ENCODE measurements around the gene SORCS3.

The SORCS3 gene

GRCh38 chr10:105073999-105074398 is 432.9 kb downstream of the SORCS3 start:
- Histone ChIP-seq H3K4me3 (IDR thresholded peaks at IDR 0.05; ENCODE audit: insufficient read depth, low read depth, low read length) (no peak overlapping the region), H3K27me3 (ENCODE audit: insufficient read depth, low read depth) (no peaks in the 10 kb centered on the region), H3K79me2 (ENCODE audit: insufficient read depth, low read depth) (no peaks in the 10 kb centered on the region), H3K4me1 (ENCODE audit: low read depth, poor library complexity, severe bottlenecking) (no peaks in the 10 kb centered on the region), H3K36me3 (ENCODE audit: insufficient read depth) (no peaks in the 10 kb centered on the region), H2AFZ (ENCODE audit: low read depth) (no peak overlapping the region), H3K9ac (no peak overlapping the region), H3K4me2 (no peak overlapping the region), H4K20me1 (ENCODE audit: insufficient read depth) (no peaks in the 10 kb centered on the region), H3K27ac (no peak overlapping the region)
- no peak for TF ChIP-seq CTCF (conservative IDR thresholded peaks at IDR 0.05; ENCODE audit: low read depth, low read length)

- H3K27me3 ChIP-seq (ENCODE audit: insufficient read depth, low read depth), result no peaks in the 10 kb centered on the region
- H3K4me3 ChIP-seq (IDR thresholded peaks at IDR 0.05; ENCODE audit: insufficient read depth, low read depth, low read length), result no peak overlapping the region
- H3K9ac ChIP-seq, result no peak overlapping the region
- no peaks in the 10 kb centered on the region for H3K36me3 ChIP-seq (ENCODE audit: insufficient read depth)
- no peaks in the 10 kb centered on the region for H4K20me1 ChIP-seq (ENCODE audit: insufficient read depth)
- no peaks in the 10 kb centered on the region for H3K79me2 ChIP-seq (ENCODE audit: insufficient read depth, low read depth)
- H3K27ac ChIP-seq, result no peak overlapping the region
- TF ChIP-seq CTCF (conservative IDR thresholded peaks at IDR 0.05; ENCODE audit: low read depth, low read length), result no peak
- H3K4me1 ChIP-seq (ENCODE audit: low read depth, poor library complexity, severe bottlenecking), result no peaks in the 10 kb centered on the region
- no peak overlapping the region for H3K4me2 ChIP-seq
- H2AFZ ChIP-seq (ENCODE audit: low read depth), result no peak overlapping the region
Measured at GRCh38 chr10:105075031-105075430, 433.9 kb downstream of the SORCS3 start.

- TF ChIP-seq CTCF (conservative IDR thresholded peaks at IDR 0.05; ENCODE audit: low read depth, low read length), result no peak
- Histone ChIP-seq H3K4me1 (ENCODE audit: low read depth, poor library complexity, severe bottlenecking) (no peaks in the 10 kb centered on the region), H4K20me1 (ENCODE audit: insufficient read depth) (no peaks in the 10 kb centered on the region), H3K36me3 (ENCODE audit: insufficient read depth) (no peaks in the 10 kb centered on the region), H3K4me2 (no peak overlapping the region), H3K79me2 (ENCODE audit: insufficient read depth, low read depth) (no peaks in the 10 kb centered on the region), H2AFZ (ENCODE audit: low read depth) (no peak overlapping the region), H3K27me3 (ENCODE audit: insufficient read depth, low read depth) (no peaks in the 10 kb centered on the region), H3K27ac (no peak overlapping the region), H3K9ac (no peak overlapping the region), H3K4me3 (IDR thresholded peaks at IDR 0.05; ENCODE audit: insufficient read depth, low read depth, low read length) (no peak overlapping the region)
Measured at GRCh38 chr10:105085980-105086379, 444.9 kb downstream of the SORCS3 start.

- H3K79me2 ChIP-seq (ENCODE audit: insufficient read depth, low read depth), result no peaks in the 10 kb centered on the region
- H3K4me2 ChIP-seq, result no peak overlapping the region
- no peak overlapping the region for H3K9ac ChIP-seq
- no peak overlapping the region for H3K27ac ChIP-seq
- no peak overlapping the region for H2AFZ ChIP-seq (ENCODE audit: low read depth)
- no peaks in the 10 kb centered on the region for H3K27me3 ChIP-seq (ENCODE audit: insufficient read depth, low read depth)
- H3K4me1 ChIP-seq (ENCODE audit: low read depth, poor library complexity, severe bottlenecking), result no peaks in the 10 kb centered on the region
- H3K4me3 ChIP-seq (IDR thresholded peaks at IDR 0.05; ENCODE audit: insufficient read depth, low read depth, low read length), result no peak overlapping the region
- no peaks in the 10 kb centered on the region for H3K36me3 ChIP-seq (ENCODE audit: insufficient read depth)
- no peak for TF ChIP-seq CTCF (conservative IDR thresholded peaks at IDR 0.05; ENCODE audit: low read depth, low read length)
- no peaks in the 10 kb centered on the region for H4K20me1 ChIP-seq (ENCODE audit: insufficient read depth)
Measured at GRCh38 chr10:105094048-105094447, 453.0 kb downstream of the SORCS3 start.
